Measurements from ENCODE around the gene RPTN.
A peak's percentile ranks its signal among the peaks of the same experiment; 100 is the strongest.

Gene RPTN

GRCh38 chr1:152159144-152159543 lies at the start of gene RPTN:
Gene RPTN (minus strand): TSS chr1:152159228. CDS start chr1:152157889, 1,339 bp downstream.
- DNase-seq, result no peak

GRCh38 chr1:152198982-152199381 lies 40.0 kb upstream of the RPTN start:
- no peak for DNase-seq

- no peak for DNase-seq
Measured at GRCh38 chr1:152197361-152197941, 38.4 kb upstream of the RPTN start.

- no peak for DNase-seq
Measured at GRCh38 chr1:152191711-152192110, 32.7 kb upstream of the RPTN start.

GRCh38 chr1:152191260-152191659 lies 32.2 kb upstream of the RPTN start:
- no peak for DNase-seq

- DNase-seq, result no peak
Measured at GRCh38 chr1:152190589-152190988, 31.6 kb upstream of the RPTN start.

- peak; percentile 59 to 64 for DNase-seq
Measured at GRCh38 chr1:152189657-152190442, 30.8 kb upstream of the RPTN start.

- peak; percentile 76 to 80 for DNase-seq
Measured at GRCh38 chr1:152188673-152189591, 29.9 kb upstream of the RPTN start.

GRCh38 chr1:152186556-152187285 lies 27.7 kb upstream of the RPTN start:
- DNase-seq, result no peak

- peak; percentile 8 to 17 for DNase-seq
Measured at GRCh38 chr1:152185544-152186391, 26.7 kb upstream of the RPTN start.

- DNase-seq, result no peak
Measured at GRCh38 chr1:152182944-152183361, 23.9 kb upstream of the RPTN start.

- no peak for DNase-seq
Measured at GRCh38 chr1:152182431-152182830, 23.4 kb upstream of the RPTN start.

GRCh38 chr1:152179566-152179965 lies 20.5 kb upstream of the RPTN start:
- DNase-seq, result no peak

- DNase-seq, result no peak
Measured at GRCh38 chr1:152170287-152170905, 11.4 kb upstream of the RPTN start.

- no peak for DNase-seq
Measured at GRCh38 chr1:152169366-152170025, 10.5 kb upstream of the RPTN start.

- DNase-seq, result no peak
Measured at GRCh38 chr1:152168535-152168868, 9.5 kb upstream of the RPTN start.

GRCh38 chr1:152167835-152168534 lies 9.0 kb upstream of the RPTN start:
- no peak for DNase-seq

GRCh38 chr1:152166966-152167365 lies 7.9 kb upstream of the RPTN start:
- no peak for DNase-seq

GRCh38 chr1:152165286-152166077 lies 6.5 kb upstream of the RPTN start:
- no peak for DNase-seq
